H1 (cell line): Measurements from ENCODE around the gene METRN. TPM values are rescaled to one million over a fixed set of nuclear protein-coding genes. Genes with fewer than 3 reads are reported as not detected.

Source experiments
- CTCF ChIA-PET: fragments of 300-600 bp; sonication (Branson Sonifier 250); formaldehyde crosslinking; loops from one replicate; lab custom pipeline; 2021; ENCODE audit not compliant: partially characterized antibody; lab: Charles Lee
- POLR2A ChIA-PET: fragments of 300-600 bp; sonication (Branson Sonifier 250); formaldehyde crosslinking; loops from one replicate; lab custom pipeline; 2021; ENCODE audit warnings: inconsistent platforms; ENCODE audit not compliant: partially characterized antibody; lab: Charles Lee
- DNase-seq, 2 experiments: peaks; one replicate each; pipeline versions ENCODE4 v3.0.0 to v3.0.0-alpha.2; 2010 to 2022; ENCODE audit warnings: low spot score in 2 of 2, low read depth in 1 of 2, mixed read lengths in 1 of 2
- FAIRE-seq: peaks from 2 replicates; lab custom pipeline; 2011; peaks lifted over from hg19 to GRCh38; lab: Jason Lieb, UNC
- H2AFZ ChIP-seq: 2 replicates; pipeline ENCODE4 v1.8.1; 2012; ENCODE audit warnings: low read length, inconsistent platforms
- H2AK5ac ChIP-seq: 2 replicates; pipeline ENCODE4 v1.6.1; 2013; ENCODE audit warnings: low read depth, low read length
- H2BK120ac ChIP-seq: replicated peaks from 2 replicates; pipeline ENCODE3; 2013; ENCODE audit warnings: low read depth, low read length, inconsistent platforms
- H2BK12ac ChIP-seq: 2 replicates; pipeline ENCODE4 v1.6.1; 2013; ENCODE audit warnings: low read depth, low read length
- H2BK15ac ChIP-seq: 2 replicates; pipeline ENCODE4 v1.6.1; 2013; ENCODE audit warnings: low read length
- H2BK20ac ChIP-seq: 2 replicates; pipeline ENCODE4 v1.6.1; 2013; ENCODE audit warnings: low read length
- H2BK5ac ChIP-seq: 2 replicates; pipeline ENCODE4 v1.6.1; 2013; ENCODE audit warnings: low read depth, low read length
- H3K14ac ChIP-seq: 2 replicates; pipeline ENCODE4 v1.6.1; 2013; ENCODE audit warnings: inconsistent platforms; ENCODE audit not compliant: insufficient read length
- H3K18ac ChIP-seq: 2 replicates; pipeline ENCODE4 v1.6.1; 2013; ENCODE audit warnings: low read length; ENCODE audit errors: extremely low read depth
- H3K23ac ChIP-seq: 2 replicates; pipeline ENCODE4 v1.6.1; 2013; ENCODE audit warnings: inconsistent platforms; ENCODE audit not compliant: insufficient read length
- H3K23me2 ChIP-seq: 2 replicates; pipeline ENCODE4 v1.6.1; 2013; ENCODE audit warnings: low read depth, low read length
- H3K27ac ChIP-seq: 2 replicates; pipeline ENCODE4 v1.6.1; 2011; ENCODE audit warnings: low read depth, low read length, inconsistent platforms
- H3K27me3 ChIP-seq, 4 experiments: replicated peaks in 1 of 4; 1 replicate in 1 of 4; 2 replicates in 3 of 4; pipeline versions ENCODE4 v1.6.1 to v1.8.1; 2011 to 2013; ENCODE audit warnings: low read length in 3 of 4, mild to moderate bottlenecking in 3 of 4, inconsistent platforms in 2 of 4, mixed read lengths in 2 of 4, moderate library complexity in 1 of 4; ENCODE audit not compliant: control insufficient read depth in 3 of 4, insufficient read depth in 3 of 4; ENCODE audit errors: extremely low read depth in 1 of 4
- H3K36me3 ChIP-seq, 4 experiments: 2 replicates each; pipeline versions ENCODE4 v1.6.1 to v1.8.1; 2011 to 2013; ENCODE audit warnings: mild to moderate bottlenecking in 4 of 4, low read length in 3 of 4, moderate library complexity in 2 of 4, control low read depth in 1 of 4, inconsistent platforms in 1 of 4; ENCODE audit not compliant: insufficient read depth in 4 of 4, control insufficient read depth in 2 of 4
- H3K4ac ChIP-seq: replicated peaks from 2 replicates; pipeline ENCODE3; 2013; ENCODE audit warnings: low read length, low read depth, mixed read lengths, inconsistent platforms; ENCODE audit not compliant: insufficient read length
- H3K4me1 ChIP-seq, 4 experiments: replicated peaks in 1 of 4; 1 replicate in 1 of 4; 2 replicates in 3 of 4; pipeline versions ENCODE4 v1.6.1 to v1.8.1; 2011 to 2013; ENCODE audit warnings: low read length in 3 of 4, inconsistent platforms in 2 of 4, mixed read lengths in 1 of 4; ENCODE audit not compliant: insufficient read depth in 4 of 4, control insufficient read depth in 3 of 4
- H3K4me2 ChIP-seq, 2 experiments: 2 replicates each; pipeline versions ENCODE4 v1.6.1 to v1.8.1; 2011 to 2013; ENCODE audit warnings: low read depth in 2 of 2, low read length in 2 of 2, control low read depth in 1 of 2, inconsistent platforms in 1 of 2, mild to moderate bottlenecking in 1 of 2; ENCODE audit not compliant: insufficient read depth in 1 of 2
- H3K4me3 ChIP-seq, 4 experiments: fragments of 200-600, 300-600 bp in 1 of 4; sonication (generic), shearing (Covaris generic), sonication (Bioruptor Twin) in 1 of 4; 2 replicates each; pipeline versions ENCODE4 v1.5.1 to v1.8.1; 2011 to 2016; ENCODE audit warnings: low read length in 4 of 4, low read depth in 3 of 4, control low read depth in 2 of 4, inconsistent platforms in 2 of 4, mild to moderate bottlenecking in 2 of 4, mixed read lengths in 1 of 4, moderate library complexity in 1 of 4; ENCODE audit not compliant: insufficient read depth in 2 of 4; ENCODE audit errors: extremely low read depth in 1 of 4
- H3K56ac ChIP-seq: replicated peaks from 2 replicates; pipeline ENCODE3; 2013; ENCODE audit warnings: low read depth, mild to moderate bottlenecking, mixed read lengths, low read length, inconsistent platforms; ENCODE audit not compliant: insufficient read length
- H3K79me1 ChIP-seq: 2 replicates; pipeline ENCODE4 v1.6.1; 2013; ENCODE audit warnings: low read depth, low read length, control low read depth
- H3K79me2 ChIP-seq, 2 experiments: 2 replicates each; pipeline versions ENCODE4 v1.6.1 to v1.8.1; 2012 to 2013; ENCODE audit warnings: low read length in 2 of 2, mild to moderate bottlenecking in 2 of 2, inconsistent platforms in 1 of 2; ENCODE audit not compliant: insufficient read depth in 2 of 2, control insufficient read depth in 1 of 2
- H3K9ac ChIP-seq, 4 experiments: replicated peaks in 1 of 4; 1 replicate in 1 of 4; 2 replicates in 3 of 4; pipeline versions ENCODE4 v1.6.1 to v1.8.1; 2011 to 2013; ENCODE audit warnings: low read depth in 3 of 4, low read length in 3 of 4, control low read depth in 2 of 4, mild to moderate bottlenecking in 2 of 4, moderate library complexity in 2 of 4, inconsistent platforms in 1 of 4; ENCODE audit errors: extremely low read depth in 1 of 4
- H3K9me3 ChIP-seq, 2 experiments: 2 replicates each; pipeline versions ENCODE4 v1.6.1 to v1.8.1; 2012 to 2013; ENCODE audit warnings: mild to moderate bottlenecking in 2 of 2, moderate library complexity in 2 of 2, control low read depth in 1 of 2, inconsistent platforms in 1 of 2, low read depth in 1 of 2, low read length in 1 of 2, mixed read lengths in 1 of 2; ENCODE audit not compliant: insufficient read depth in 2 of 2
- H4K20me1 ChIP-seq, 2 experiments: replicated peaks in 1 of 2; 2 replicates each; pipeline versions ENCODE3 to v1.8.1; 2011 to 2013; ENCODE audit warnings: inconsistent platforms in 2 of 2, low read length in 2 of 2, mild to moderate bottlenecking in 1 of 2; ENCODE audit not compliant: insufficient read depth in 2 of 2, control insufficient read depth in 1 of 2
- H4K5ac ChIP-seq: 2 replicates; pipeline ENCODE4 v1.6.1; 2013; ENCODE audit warnings: low read length, low read depth, mixed read lengths, inconsistent platforms; ENCODE audit not compliant: insufficient read length
- H4K8ac ChIP-seq: 2 replicates; pipeline ENCODE4 v1.8.0; 2013; ENCODE audit warnings: mild to moderate bottlenecking, moderate library complexity, low read length, inconsistent platforms; ENCODE audit not compliant: insufficient read depth; ENCODE audit errors: extremely low read depth
- H4K91ac ChIP-seq: replicated peaks from 2 replicates; pipeline ENCODE3; 2013; ENCODE audit warnings: low read length, mixed read lengths, inconsistent platforms; ENCODE audit not compliant: insufficient read length
- BCL11A ChIP-seq, 2 experiments: IDR thresholded peaks; one replicate each; pipeline ENCODE4 v1.6.1; 2011; ENCODE audit warnings: low read depth in 2 of 2, low read length in 2 of 2, mild to moderate bottlenecking in 2 of 2
- CHD2 ChIP-seq: IDR thresholded peaks from 2 replicates; pipeline ENCODE4 v1.6.1; 2012; ENCODE audit warnings: low read length, improper control_type of control experiment
- GABPA ChIP-seq: IDR thresholded peaks from 2 replicates; pipeline ENCODE4 v1.6.1; 2011; ENCODE audit warnings: mild to moderate bottlenecking, low read length, moderate library complexity, borderline replicate concordance; ENCODE audit not compliant: insufficient read depth
- GTF2F1 ChIP-seq: IDR thresholded peaks from 2 replicates; pipeline ENCODE4 v1.6.1; 2012; ENCODE audit warnings: low read depth, low read length, improper control_type of control experiment, borderline replicate concordance
- POLR2A ChIP-seq, 2 experiments: IDR thresholded peaks; 1 replicate in 1 of 2; 2 replicates in 1 of 2; pipeline ENCODE4 v1.6.1; 2011; ENCODE audit warnings: low read depth in 2 of 2, low read length in 2 of 2, mild to moderate bottlenecking in 2 of 2; ENCODE audit errors: control extremely low read depth in 1 of 2
- RBBP5 ChIP-seq: IDR thresholded peaks from 2 replicates; pipeline ENCODE4 v1.7.1; 2012; ENCODE audit warnings: low read depth, mild to moderate bottlenecking, inconsistent platforms, low read length, moderate library complexity, borderline replicate concordance
- SP1 ChIP-seq: IDR thresholded peaks from 2 replicates; pipeline ENCODE4 v1.6.1; 2011; ENCODE audit warnings: low read depth, low read length
- SRF ChIP-seq: IDR thresholded peaks from 2 replicates; pipeline ENCODE4 v1.6.1; 2011; ENCODE audit warnings: mild to moderate bottlenecking, low read depth, low read length, moderate library complexity
- SUZ12 ChIP-seq: fragments of 200-600 bp; sonication (generic); IDR thresholded peaks from 2 replicates; pipeline ENCODE4 v1.6.1; 2012; ENCODE audit warnings: mild to moderate bottlenecking, inconsistent platforms, low read length, moderate library complexity, mixed read lengths
- TAF1 ChIP-seq: IDR thresholded peaks from 2 replicates; pipeline ENCODE4 v1.6.1; 2011; ENCODE audit warnings: mild to moderate bottlenecking, low read depth, low read length
- WGBS, 2 experiments: shearing (Covaris generic) in 1 of 2; methylation state at CpG; one replicate each; pipeline versions ENCODE4 v1.1.6 to v1.1.7; 2013 to 2015; ENCODE audit warnings: low lambda C conversion rate in 2 of 2, mixed read lengths in 2 of 2, inconsistent platforms in 1 of 2, low coverage in 1 of 2, missing lambda C conversion rate in 1 of 2; ENCODE audit not compliant: insufficient replicate concordance in 2 of 2, insufficient coverage in 1 of 2, insufficient read length in 1 of 2; ENCODE audit errors: extremely low coverage in 1 of 2, missing lambda C conversion rate in 1 of 2; 5-methylcytosine and 5-hydroxymethylcytosine counted together
- polyA plus RNA-seq, 7 experiments: library from polyadenylated mRNA; depleted of rRNA in 3 of 7; stranded (reverse) in 5 of 7; unstranded in 2 of 7; fragments of >200 nt in 5 of 7; fragments of 200-250 nt in 2 of 7; gene quantifications; 1 replicate in 5 of 7; 2 replicates in 1 of 7; 4 replicates in 1 of 7; pipeline versions ENCODE4 v1.2.1 to v1.2.3, GENCODE V29; 2011 to 2013; ENCODE audit warnings: missing spikeins in 2 of 7, mixed read lengths in 2 of 7
- total RNA-seq: library from RNA; stranded (reverse); fragmentation: NEBNext Ultra II Directional; extraction: Animal tissue kit (Norgen Biotek cat#: 25700); gene quantifications from 2 replicates; pipeline ENCODE4 v1.2.1, GENCODE V29; 2021
- TF ChIP-seq, protein P1 (sequence below): IDR thresholded peaks from 2 replicates; pipeline ENCODE4 v1.6.1; 2012; ENCODE audit warnings: low read length, inconsistent platforms

Gene METRN
- total and polyA plus RNA-seq, 2 of the 8 experiments (the other 6 are each of a cell fraction or from before 2014, with no cell fraction given): 18.7 to 25.8 TPM

DNA sequence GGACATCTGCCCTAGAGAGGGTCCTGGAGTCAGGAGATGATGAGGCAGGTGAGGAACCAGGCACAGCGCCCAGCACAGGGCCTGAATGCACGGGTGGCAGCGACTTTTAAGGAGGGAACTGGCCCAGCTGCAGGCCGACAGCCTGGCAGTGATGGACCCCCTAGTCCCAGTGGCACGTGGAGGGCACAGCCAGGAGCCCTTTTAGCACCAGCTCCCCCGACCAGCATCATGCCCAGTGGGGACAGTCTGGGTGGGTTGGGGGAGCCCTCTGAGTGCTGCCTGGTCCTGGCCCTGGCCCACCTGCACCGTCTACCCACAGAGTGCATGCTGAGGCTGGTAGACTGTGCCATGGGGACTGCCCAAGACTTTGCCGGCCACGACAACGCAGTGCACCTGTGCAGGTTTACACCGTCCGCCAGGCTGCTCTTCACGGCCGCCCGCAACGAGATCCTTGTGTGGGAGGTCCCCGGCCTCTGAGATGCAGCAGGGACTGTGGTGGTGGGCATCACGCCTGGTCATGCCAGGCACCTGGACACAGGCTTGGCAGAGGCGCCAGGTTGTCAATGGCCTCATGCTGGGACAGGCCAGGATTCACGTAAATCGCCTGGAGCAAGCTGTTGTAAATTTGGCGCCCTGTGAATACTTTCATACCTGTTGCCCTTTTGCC lies 47.7 kb upstream of the METRN start:
- H2AFZ ChIP-seq: no peak overlapping the region
- no peak overlapping the region for H3K23ac ChIP-seq
- 0 out of 8 replicates have a peak overlapping the region, but pooled peaks of 1 of the 4 experiments have one; percentile 89 for H3K4me3 ChIP-seq
- H3K4me2 ChIP-seq: no peak overlapping the region
- H2BK12ac ChIP-seq: peak overlapping the region; percentile 53; the same call in 1 of the 2 replicates
- H2BK15ac ChIP-seq: peak overlapping the region; percentile 46; the same call in 1 of the 2 replicates
- H3K4me1 ChIP-seq: peaks cover 0 to 8% (median 5%) of the 10 kb centered on the region in 4 experiments; a peak in 5 of 7 replicates
- no peak overlapping the region for H3K27ac ChIP-seq
- no peak overlapping the region for H2BK20ac ChIP-seq
- ChIA-PET CTCF (interaction anchor here (0.6 to 12.0 kb wide), 12 partner anchors 9 to 99 kb away, joined by 3 to 104 read pairs (median 4); partner anchors contain the start of genes JMJD8, WDR24 and WDR90), POLR2A (interaction anchor here (0.7 to 17.4 kb wide), 11 partner anchors 9 to 141 kb away, joined by 3 to 214 read pairs (median 4); partner anchors contain the start of genes JMJD8, RHBDL1, STUB1 and WDR90)
- H2BK120ac ChIP-seq: no peak overlapping the region
- peaks cover 5% of the 10 kb centered on the region; the same call in 1 of the 2 replicates for H3K23me2 ChIP-seq
- 0 out of 2 replicates have a peak overlapping the region, but pooled peaks have one; percentile 4 for H2AK5ac ChIP-seq
- no peak for DNase-seq
- H3K79me1 ChIP-seq: peaks cover 13% of the 10 kb centered on the region
- no peak overlapping the region for H3K56ac ChIP-seq
- no peak overlapping the region for H3K9ac ChIP-seq
- H3K14ac ChIP-seq: no peak overlapping the region
- peaks cover 3 to 19% of the 10 kb centered on the region in 2 experiments for H4K20me1 ChIP-seq
- no peaks in the 10 kb centered on the region for H3K27me3 ChIP-seq
- no peak overlapping the region for H3K18ac ChIP-seq
- peaks cover 0 to 13% of the 10 kb centered on the region in 2 experiments; a peak in 1 of 4 replicates for H3K79me2 ChIP-seq
- no peaks in the 10 kb centered on the region for H3K9me3 ChIP-seq
- 0 out of 2 replicates have a peak overlapping the region, but pooled peaks have one; percentile 32 for H2BK5ac ChIP-seq
- no peak for FAIRE-seq
- H4K5ac ChIP-seq: no peak overlapping the region
- peaks cover 8 to 30% (median 25%) of the 10 kb centered on the region in 4 experiments; a peak in 6 of 8 replicates for H3K36me3 ChIP-seq
- 85% methylated on average over 22 of the region's 22 CpGs; no CpG with 5 or more reads in 1 of the 2 experiments for WGBS, 2 experiments
- H3K4ac ChIP-seq: peak overlapping the region; percentile 53
- H4K8ac ChIP-seq: peak overlapping the region; percentile 89
- H4K91ac ChIP-seq: peak overlapping the region; percentile 73
- no peak for TF ChIP-seq GABPA
- TF ChIP-seq BCL11A (IDR thresholded peaks at IDR 0.05; ENCODE audit: low read depth in 2 of 2, low read length in 2 of 2): no peak
- TF ChIP-seq SP1: no peak
- no peak for TF ChIP-seq CHD2
- TF ChIP-seq TAF1: no peak
- TF ChIP-seq GTF2F1: no peak
- TF ChIP-seq, protein P1, sequence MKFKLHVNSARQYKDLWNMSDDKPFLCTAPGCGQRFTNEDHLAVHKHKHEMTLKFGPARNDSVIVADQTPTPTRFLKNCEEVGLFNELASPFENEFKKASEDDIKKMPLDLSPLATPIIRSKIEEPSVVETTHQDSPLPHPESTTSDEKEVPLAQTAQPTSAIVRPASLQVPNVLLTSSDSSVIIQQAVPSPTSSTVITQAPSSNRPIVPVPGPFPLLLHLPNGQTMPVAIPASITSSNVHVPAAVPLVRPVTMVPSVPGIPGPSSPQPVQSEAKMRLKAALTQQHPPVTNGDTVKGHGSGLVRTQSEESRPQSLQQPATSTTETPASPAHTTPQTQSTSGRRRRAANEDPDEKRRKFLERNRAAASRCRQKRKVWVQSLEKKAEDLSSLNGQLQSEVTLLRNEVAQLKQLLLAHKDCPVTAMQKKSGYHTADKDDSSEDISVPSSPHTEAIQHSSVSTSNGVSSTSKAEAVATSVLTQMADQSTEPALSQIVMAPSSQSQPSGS: no peak
- TF ChIP-seq RBBP5: no peak
- no peak for TF ChIP-seq POLR2A (IDR thresholded peaks at IDR 0.05; ENCODE audit: control extremely low read depth in 1 of 2, low read depth in 2 of 2, low read length in 2 of 2)
- no peak for TF ChIP-seq SUZ12
- no peak for TF ChIP-seq SRF
